ENCODE measurements around the gene GNL3.

DNA sequence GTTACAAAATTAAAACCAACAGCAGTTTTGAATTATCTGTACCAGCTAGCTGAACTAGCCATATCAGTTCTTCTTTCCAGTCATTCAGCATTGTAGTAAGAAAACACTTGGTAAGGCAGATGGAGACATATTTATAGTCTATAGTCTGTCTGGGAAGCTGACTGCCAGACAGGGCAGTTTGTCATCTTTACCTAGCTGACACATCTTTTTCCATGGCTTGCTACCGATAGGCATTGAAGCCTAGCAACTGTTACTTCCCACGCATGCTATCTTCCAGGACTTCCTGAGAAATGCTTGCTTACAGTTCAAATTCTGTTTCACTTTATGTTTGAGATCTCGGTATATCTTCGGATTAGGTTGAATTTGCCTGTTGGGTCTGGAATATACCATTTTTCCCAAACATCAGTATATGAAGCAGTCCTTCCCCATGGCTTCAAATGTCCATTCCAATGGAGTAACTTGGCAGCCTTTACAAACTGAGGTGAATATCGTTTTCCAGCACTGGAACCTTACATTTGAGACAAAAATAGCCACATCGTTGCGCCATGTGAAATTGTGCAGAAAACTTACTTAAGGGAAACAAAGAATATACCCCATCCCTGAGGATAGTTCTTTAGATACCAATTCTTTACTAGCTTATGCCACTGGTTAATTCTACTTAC lies 8.8 kb downstream of the GNL3 start:
- TF ChIP-seq, protein P1, sequence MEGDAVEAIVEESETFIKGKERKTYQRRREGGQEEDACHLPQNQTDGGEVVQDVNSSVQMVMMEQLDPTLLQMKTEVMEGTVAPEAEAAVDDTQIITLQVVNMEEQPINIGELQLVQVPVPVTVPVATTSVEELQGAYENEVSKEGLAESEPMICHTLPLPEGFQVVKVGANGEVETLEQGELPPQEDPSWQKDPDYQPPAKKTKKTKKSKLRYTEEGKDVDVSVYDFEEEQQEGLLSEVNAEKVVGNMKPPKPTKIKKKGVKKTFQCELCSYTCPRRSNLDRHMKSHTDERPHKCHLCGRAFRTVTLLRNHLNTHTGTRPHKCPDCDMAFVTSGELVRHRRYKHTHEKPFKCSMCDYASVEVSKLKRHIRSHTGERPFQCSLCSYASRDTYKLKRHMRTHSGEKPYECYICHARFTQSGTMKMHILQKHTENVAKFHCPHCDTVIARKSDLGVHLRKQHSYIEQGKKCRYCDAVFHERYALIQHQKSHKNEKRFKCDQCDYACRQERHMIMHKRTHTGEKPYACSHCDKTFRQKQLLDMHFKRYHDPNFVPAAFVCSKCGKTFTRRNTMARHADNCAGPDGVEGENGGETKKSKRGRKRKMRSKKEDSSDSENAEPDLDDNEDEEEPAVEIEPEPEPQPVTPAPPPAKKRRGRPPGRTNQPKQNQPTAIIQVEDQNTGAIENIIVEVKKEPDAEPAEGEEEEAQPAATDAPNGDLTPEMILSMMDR (IDR thresholded peaks at IDR 0.05) = no peak
- TF ChIP-seq POLR2A (IDR thresholded peaks at IDR 0.05; ENCODE audit: low read length) (no peak), SREBF2 (IDR thresholded peaks at IDR 0.05) (no peak), RFX5 (IDR thresholded peaks at IDR 0.05) (no peak), JUNB (IDR thresholded peaks at IDR 0.05) (no peak)

All from A549 (cell line).